ENCODE measurements around the gene RABEP1.

The RABEP1 gene

DNA sequence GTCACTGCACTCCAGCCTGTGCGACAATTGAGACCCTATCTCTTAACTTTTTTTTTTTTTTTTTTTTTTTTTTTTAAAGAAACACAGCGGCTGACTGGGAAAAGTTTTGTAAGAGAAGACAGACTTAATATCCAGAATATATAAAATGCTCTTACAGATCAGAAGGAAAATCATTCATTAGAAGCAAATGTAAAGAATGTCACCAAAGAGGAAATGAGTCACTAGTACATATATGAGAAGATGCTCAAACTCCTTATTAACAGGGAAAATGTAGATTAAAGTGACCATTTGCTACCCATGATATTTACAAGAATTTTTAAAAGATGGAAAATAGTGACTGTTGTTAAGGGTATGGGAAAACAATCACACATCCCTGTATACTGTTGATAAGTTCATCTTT is 48.9 kb downstream of the RABEP1 start:
- DNase-seq (ENCODE audit: low spot score), result no peak
- TF ChIP-seq, protein P1, sequence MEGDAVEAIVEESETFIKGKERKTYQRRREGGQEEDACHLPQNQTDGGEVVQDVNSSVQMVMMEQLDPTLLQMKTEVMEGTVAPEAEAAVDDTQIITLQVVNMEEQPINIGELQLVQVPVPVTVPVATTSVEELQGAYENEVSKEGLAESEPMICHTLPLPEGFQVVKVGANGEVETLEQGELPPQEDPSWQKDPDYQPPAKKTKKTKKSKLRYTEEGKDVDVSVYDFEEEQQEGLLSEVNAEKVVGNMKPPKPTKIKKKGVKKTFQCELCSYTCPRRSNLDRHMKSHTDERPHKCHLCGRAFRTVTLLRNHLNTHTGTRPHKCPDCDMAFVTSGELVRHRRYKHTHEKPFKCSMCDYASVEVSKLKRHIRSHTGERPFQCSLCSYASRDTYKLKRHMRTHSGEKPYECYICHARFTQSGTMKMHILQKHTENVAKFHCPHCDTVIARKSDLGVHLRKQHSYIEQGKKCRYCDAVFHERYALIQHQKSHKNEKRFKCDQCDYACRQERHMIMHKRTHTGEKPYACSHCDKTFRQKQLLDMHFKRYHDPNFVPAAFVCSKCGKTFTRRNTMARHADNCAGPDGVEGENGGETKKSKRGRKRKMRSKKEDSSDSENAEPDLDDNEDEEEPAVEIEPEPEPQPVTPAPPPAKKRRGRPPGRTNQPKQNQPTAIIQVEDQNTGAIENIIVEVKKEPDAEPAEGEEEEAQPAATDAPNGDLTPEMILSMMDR (IDR thresholded peaks at IDR 0.05; ENCODE audit: extremely low read depth, insufficient read depth, missing control alignments), result no peak
- in situ Hi-C loops (cut with MboI; ENCODE audit: low pct_unique_long_range_greater_than_20kb, low sequenced_read_pairs, unreplicated experiment), result no loop called here

DNA sequence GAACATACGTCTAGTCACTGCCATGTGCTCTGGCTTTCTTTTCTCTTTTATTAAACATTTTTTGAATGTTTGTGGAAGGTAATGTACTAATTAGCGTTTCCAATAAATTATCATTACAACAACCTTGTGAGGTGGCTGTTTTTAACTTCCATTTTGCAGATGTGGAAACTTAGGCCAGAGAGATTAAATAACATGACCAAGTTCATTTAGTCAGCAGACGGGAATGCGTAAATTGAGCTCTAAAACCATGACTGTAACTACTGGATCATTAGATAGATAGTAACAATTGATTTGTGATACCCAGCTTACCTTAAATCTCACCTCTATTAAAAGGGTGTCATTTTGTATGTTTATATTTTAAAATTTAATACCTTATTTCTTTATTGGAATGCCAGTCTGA is 49.4 kb downstream of the RABEP1 start:
- in situ Hi-C loops (cut with MboI; ENCODE audit: low pct_unique_long_range_greater_than_20kb, low sequenced_read_pairs, unreplicated experiment), result no loop called here
- TF ChIP-seq, protein P1 (IDR thresholded peaks at IDR 0.05; ENCODE audit: extremely low read depth, insufficient read depth, missing control alignments), result no peak
- no peak for DNase-seq (ENCODE audit: low spot score)

DNA sequence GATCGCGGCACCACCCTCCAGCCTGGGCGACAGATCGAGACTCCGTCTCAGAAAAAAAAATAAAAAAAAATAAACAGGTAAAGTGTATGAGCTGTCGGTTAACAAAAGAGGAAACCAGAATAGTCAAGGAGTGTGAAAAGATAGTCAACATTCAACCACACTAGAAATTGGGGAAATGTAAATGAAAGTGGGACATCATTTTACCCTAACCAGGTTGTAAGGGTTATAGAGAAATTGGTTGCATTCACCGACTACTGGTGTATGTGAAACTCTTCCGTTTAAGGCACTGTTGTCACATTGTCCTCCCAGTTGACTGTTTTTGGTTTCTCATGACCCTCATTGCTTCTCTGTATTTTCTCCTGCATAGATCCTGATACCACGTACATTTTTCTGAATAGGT is 62.8 kb downstream of the RABEP1 start:
- in situ Hi-C loops (cut with MboI; ENCODE audit: low pct_unique_long_range_greater_than_20kb, low sequenced_read_pairs, unreplicated experiment), result no loop called here
- DNase-seq (ENCODE audit: low spot score), result no peak
- TF ChIP-seq, protein P1 (IDR thresholded peaks at IDR 0.05; ENCODE audit: extremely low read depth, insufficient read depth, missing control alignments), result no peak

DNA sequence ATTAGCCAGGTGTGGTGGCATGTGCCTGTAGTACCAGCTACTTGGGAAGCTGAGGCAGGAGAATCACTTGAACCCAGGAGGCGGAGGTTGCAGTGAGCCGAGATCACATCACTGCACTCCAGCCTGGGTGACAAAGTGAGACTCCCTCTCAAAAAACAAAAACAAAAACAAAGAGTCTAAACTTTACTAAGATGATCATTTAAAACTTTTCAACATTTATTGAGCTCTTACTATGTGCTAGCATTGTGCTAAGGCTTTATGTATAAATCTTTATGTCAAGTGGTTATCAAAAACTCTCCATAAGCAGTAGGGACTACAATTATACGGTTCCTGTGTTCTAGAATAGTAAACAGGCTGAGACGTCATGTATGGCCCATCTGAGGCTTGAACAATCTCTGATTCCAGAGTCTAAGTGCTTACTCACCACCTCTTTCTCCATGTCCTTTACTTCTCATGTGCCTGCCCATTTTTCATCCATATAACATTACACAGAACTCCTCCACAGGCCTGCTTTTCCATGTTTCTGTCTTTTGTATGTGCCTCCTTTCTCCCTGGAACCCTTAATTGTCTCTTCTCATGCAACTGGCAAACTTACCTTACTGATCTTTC is 70.7 kb downstream of the RABEP1 start:
- no peak for DNase-seq (ENCODE audit: low spot score)
- TF ChIP-seq, protein P1 (IDR thresholded peaks at IDR 0.05; ENCODE audit: extremely low read depth, insufficient read depth, missing control alignments), result no peak
- in situ Hi-C loops (cut with MboI; ENCODE audit: low pct_unique_long_range_greater_than_20kb, low sequenced_read_pairs, unreplicated experiment), result no loop called here

DNA sequence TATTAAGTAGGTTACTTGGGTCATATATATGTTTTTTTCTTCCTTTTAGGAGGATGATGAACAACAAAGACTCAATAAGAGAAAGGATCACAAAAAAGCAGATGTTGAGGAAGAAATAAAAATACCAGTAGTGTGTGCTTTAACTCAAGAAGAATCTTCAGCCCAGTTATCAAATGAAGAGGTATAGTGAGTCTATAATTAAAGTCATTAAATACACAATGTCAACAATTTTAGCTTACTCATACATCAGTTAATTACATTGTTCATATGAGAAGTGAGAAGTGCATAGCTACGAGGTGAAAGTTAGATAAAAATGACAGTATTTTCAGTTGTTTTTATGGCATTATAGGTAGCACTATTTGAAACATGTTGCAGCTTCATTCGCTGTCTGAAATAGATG is 72.2 kb downstream of the RABEP1 start:
- DNase-seq (ENCODE audit: low spot score), result no peak
- in situ Hi-C loops (cut with MboI; ENCODE audit: low pct_unique_long_range_greater_than_20kb, low sequenced_read_pairs, unreplicated experiment), result no loop called here
- TF ChIP-seq, protein P1 (IDR thresholded peaks at IDR 0.05; ENCODE audit: extremely low read depth, insufficient read depth, missing control alignments), result no peak

DNA sequence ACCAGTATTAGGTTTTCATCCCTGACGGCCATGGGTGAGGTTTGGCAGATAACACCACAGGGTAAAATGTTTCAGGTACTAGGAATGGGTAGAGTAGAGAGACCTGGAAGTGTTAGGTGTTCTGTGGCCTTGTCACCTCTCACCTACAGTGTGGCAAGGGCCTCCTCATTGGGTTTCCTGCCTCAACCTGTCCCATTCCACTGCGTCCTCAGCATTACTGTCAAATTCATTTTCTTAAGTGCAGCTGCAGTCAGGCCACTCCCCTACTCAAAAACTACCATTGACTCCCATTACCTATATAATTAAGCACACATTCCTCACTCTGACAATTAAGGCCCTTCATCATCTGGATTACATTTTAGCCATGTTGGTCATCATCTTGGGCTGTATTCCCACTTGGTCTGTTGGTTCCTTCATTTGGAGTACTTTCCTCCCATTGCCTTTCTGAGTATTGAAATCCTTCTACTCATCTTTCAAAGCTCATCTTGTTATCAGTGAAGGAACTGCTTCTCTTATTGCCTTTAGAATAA is 72.9 kb downstream of the RABEP1 start:
- in situ Hi-C loops (cut with MboI; ENCODE audit: low pct_unique_long_range_greater_than_20kb, low sequenced_read_pairs, unreplicated experiment), result no loop called here
- TF ChIP-seq, protein P1 (IDR thresholded peaks at IDR 0.05; ENCODE audit: extremely low read depth, insufficient read depth, missing control alignments), result no peak
- DNase-seq (ENCODE audit: low spot score), result no peak

Data from GM13977 (cell line).